IPS-20b (cell line): ENCODE measurements around the gene MAP4K2.

Experiments used
- H3K27ac ChIP-seq: one replicate; pipeline ENCODE4 v1.5.1; 2013; ENCODE audit warnings: low read length
- H3K27me3 ChIP-seq: 2 replicates; pipeline ENCODE4 v1.6.1; 2013; ENCODE audit warnings: mild to moderate bottlenecking, low read length, inconsistent platforms; ENCODE audit not compliant: insufficient read depth
- H3K36me3 ChIP-seq: 2 replicates; pipeline ENCODE4 v1.6.1; 2013; ENCODE audit warnings: low read depth, mild to moderate bottlenecking, inconsistent platforms, low read length, moderate library complexity; ENCODE audit not compliant: insufficient read depth
- H3K4me1 ChIP-seq: 2 replicates; pipeline ENCODE4 v1.6.1; 2013; ENCODE audit warnings: mild to moderate bottlenecking, control low read depth, inconsistent platforms, low read length, moderate library complexity; ENCODE audit not compliant: insufficient read depth
- H3K4me3 ChIP-seq: 2 replicates; pipeline ENCODE4 v1.5.1; 2013; ENCODE audit warnings: mild to moderate bottlenecking, low read length, inconsistent platforms
- H3K9ac ChIP-seq: 2 replicates; pipeline ENCODE4 v1.6.1; 2013; ENCODE audit warnings: low read depth, mild to moderate bottlenecking, inconsistent platforms, low read length, moderate library complexity
- H3K9me3 ChIP-seq: 2 replicates; pipeline ENCODE4 v1.6.1; 2013; ENCODE audit warnings: mild to moderate bottlenecking, low read depth, low read length, inconsistent platforms; ENCODE audit not compliant: insufficient read depth

Gene MAP4K2

GRCh38 chr11:64753380-64754123, 49.5 kb downstream of the MAP4K2 start:
- no peaks in the 10 kb centered on the region for H3K9me3 ChIP-seq

DNA sequence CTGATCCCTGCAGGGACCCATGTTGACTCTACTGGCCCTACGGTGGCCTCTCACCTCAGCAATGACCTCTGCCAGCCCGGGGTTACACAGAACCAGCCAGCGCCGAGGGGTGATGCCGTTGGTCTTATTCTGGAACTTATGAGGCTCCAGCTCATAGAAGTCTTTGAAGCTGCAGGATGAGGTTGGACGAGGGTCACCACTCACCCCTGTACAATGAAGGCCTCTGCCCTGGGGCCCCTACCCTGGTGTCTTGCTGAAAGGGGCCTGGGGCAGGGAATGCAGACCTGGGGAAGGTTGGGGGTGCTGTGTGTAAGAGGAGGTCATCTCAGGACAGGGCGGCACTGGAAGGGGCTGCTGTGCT, 50.0 kb downstream of the MAP4K2 start:
- no peaks in the 10 kb centered on the region for H3K4me1 ChIP-seq
- no peak overlapping the region for H3K9ac ChIP-seq
- H3K4me3 ChIP-seq: no peak overlapping the region
- no peaks in the 10 kb centered on the region for H3K9me3 ChIP-seq
- H3K36me3 ChIP-seq: no peaks in the 10 kb centered on the region
- H3K27me3 ChIP-seq: no peaks in the 10 kb centered on the region
- H3K27ac ChIP-seq: no peak overlapping the region

More at GRCh38 chr11:64753380-64754123, 49.5 kb downstream of the MAP4K2 start:
- H3K9ac ChIP-seq: no peak overlapping the region
- H3K36me3 ChIP-seq: no peaks in the 10 kb centered on the region
- H3K27me3 ChIP-seq: no peaks in the 10 kb centered on the region
- no peak overlapping the region for H3K4me3 ChIP-seq
- no peak overlapping the region for H3K27ac ChIP-seq
- H3K4me1 ChIP-seq: no peaks in the 10 kb centered on the region

GRCh38 chr11:64752175-64752970, 50.6 kb downstream of the MAP4K2 start:
- Histone ChIP-seq H3K36me3 (no peaks in the 10 kb centered on the region), H3K27ac (no peak overlapping the region), H3K27me3 (no peaks in the 10 kb centered on the region), H3K4me3 (no peak overlapping the region), H3K9me3 (no peaks in the 10 kb centered on the region), H3K9ac (no peak overlapping the region), H3K4me1 (no peaks in the 10 kb centered on the region)

DNA sequence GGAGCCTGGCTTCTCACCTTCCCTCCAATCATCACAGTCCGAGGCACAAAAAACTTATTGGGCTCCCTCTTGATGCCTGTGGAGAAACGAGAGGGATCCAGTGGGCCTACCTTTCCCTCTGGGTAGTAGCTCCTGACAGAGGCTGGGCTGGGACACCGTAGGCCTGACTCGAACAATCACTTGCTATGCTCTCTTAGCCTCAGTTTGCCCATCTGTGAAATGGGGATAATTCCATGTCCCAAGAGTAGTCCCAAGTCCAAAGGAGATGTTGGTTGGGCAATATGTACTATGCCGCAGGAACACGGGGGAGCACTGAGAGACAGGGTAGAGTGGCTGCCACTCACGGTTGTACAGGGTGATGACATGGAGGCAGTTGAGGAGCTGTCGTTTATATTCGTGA, 51.4 kb downstream of the MAP4K2 start:
- Histone ChIP-seq H3K4me1 (no peaks in the 10 kb centered on the region), H3K9ac (no peak overlapping the region), H3K27me3 (peaks cover 4% of the 10 kb centered on the region; the same call in 1 of the 2 replicates), H3K36me3 (no peaks in the 10 kb centered on the region), H3K9me3 (no peaks in the 10 kb centered on the region), H3K27ac (no peak overlapping the region), H3K4me3 (no peak overlapping the region)

DNA sequence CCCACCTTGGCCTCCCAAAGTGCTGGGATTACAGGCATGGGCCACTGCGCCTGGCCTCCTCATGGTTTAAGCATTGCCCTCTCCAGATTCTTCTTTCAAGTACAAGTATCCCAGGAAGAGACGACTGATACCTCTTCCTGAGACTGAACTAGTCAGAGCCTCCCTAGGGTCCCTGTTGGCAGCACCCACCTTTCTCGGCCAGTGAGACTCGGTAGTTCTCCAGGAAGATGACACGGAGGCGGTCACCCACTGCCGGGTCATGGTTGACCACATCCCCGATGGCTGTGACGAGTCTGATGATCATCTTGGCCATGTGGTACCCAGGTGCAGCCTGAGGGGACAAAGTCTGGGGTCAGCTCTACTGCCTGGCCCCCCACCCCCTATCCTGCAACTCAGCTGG, 51.9 kb downstream of the MAP4K2 start:
- H3K36me3 ChIP-seq: no peaks in the 10 kb centered on the region
- no peaks in the 10 kb centered on the region for H3K4me1 ChIP-seq
- peaks cover 8% of the 10 kb centered on the region; the same call in 1 of the 2 replicates for H3K27me3 ChIP-seq
- H3K4me3 ChIP-seq: no peak overlapping the region
- H3K9ac ChIP-seq: no peak overlapping the region
- no peaks in the 10 kb centered on the region for H3K9me3 ChIP-seq
- no peak overlapping the region for H3K27ac ChIP-seq

- Histone ChIP-seq H3K9ac (no peak overlapping the region), H3K9me3 (no peaks in the 10 kb centered on the region), H3K27me3 (peaks cover 11% of the 10 kb centered on the region; the same call in 1 of the 2 replicates), H3K4me1 (no peaks in the 10 kb centered on the region), H3K4me3 (no peak overlapping the region), H3K27ac (no peak overlapping the region), H3K36me3 (no peaks in the 10 kb centered on the region)
These were observed 52.5 kb downstream of the MAP4K2 start for GRCh38 chr11:64750361-64751054.

DNA sequence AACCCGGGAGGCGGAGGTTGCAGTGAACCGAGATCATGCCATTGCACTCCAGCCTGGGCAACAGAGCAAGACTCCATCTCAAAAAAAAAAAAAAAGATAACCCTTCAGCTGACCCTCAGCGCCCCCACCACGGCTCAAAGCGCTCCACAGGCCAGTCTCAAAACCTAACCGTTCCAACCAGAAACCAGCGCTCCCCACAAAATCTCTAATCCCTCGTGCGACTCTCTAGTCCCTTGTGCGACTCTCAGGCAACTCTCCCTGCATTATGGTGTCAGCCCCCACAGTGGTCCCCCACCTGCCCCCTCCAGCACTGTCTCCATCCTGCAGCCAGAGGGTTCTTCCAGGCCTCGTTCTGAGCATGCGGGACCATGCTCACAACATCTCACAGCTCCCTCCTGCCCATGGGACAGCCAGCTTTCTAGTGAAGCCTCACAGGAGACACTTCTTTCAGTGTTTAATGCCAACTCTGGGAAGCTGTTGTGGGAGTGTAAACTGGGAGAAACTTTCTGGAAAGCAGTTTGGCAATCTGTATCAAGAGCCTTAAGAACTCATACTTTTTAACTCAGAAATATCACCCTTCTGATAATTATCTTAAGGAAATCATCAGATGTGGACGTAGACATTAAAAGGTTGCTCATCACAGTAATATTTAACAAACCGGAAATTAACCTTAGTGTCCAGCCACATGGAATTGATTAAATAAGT, 54.9 kb downstream of the MAP4K2 start:
- no peaks in the 10 kb centered on the region for H3K36me3 ChIP-seq
- H3K27me3 ChIP-seq: peaks cover 30% of the 10 kb centered on the region
- H3K9me3 ChIP-seq: no peaks in the 10 kb centered on the region
- no peak overlapping the region for H3K4me3 ChIP-seq
- H3K27ac ChIP-seq: no peak overlapping the region
- H3K9ac ChIP-seq: no peak overlapping the region
- no peaks in the 10 kb centered on the region; the same call in 1 of the 2 replicates for H3K4me1 ChIP-seq

DNA sequence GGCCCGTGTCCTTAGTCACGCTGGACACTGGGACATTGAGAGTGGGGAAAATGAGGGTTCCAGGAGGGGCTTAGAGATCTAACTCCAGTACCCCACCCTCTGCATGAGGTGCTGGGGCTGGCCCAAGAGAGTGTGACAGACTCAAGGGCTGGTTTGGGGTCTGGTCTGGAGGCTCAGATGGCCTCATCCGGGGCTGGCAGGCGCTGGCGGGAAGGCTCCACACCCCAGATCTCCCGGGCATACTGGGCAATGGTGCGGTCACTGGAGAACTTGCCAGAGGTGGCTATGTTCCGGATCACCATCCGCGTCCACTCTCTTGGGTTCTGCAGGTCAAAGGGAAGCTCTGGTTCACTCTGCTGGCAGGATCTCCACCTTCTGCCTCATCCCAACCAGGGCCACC, 56.5 kb downstream of the MAP4K2 start:
- Histone ChIP-seq H3K9me3 (no peaks in the 10 kb centered on the region), H3K9ac (no peak overlapping the region), H3K27me3 (peaks cover 46% of the 10 kb centered on the region), H3K36me3 (no peaks in the 10 kb centered on the region), H3K4me3 (peak overlapping the region; percentile 79; the same call in 1 of the 2 replicates), H3K4me1 (peaks cover 7% of the 10 kb centered on the region; the same call in 1 of the 2 replicates), H3K27ac (no peak overlapping the region)

DNA sequence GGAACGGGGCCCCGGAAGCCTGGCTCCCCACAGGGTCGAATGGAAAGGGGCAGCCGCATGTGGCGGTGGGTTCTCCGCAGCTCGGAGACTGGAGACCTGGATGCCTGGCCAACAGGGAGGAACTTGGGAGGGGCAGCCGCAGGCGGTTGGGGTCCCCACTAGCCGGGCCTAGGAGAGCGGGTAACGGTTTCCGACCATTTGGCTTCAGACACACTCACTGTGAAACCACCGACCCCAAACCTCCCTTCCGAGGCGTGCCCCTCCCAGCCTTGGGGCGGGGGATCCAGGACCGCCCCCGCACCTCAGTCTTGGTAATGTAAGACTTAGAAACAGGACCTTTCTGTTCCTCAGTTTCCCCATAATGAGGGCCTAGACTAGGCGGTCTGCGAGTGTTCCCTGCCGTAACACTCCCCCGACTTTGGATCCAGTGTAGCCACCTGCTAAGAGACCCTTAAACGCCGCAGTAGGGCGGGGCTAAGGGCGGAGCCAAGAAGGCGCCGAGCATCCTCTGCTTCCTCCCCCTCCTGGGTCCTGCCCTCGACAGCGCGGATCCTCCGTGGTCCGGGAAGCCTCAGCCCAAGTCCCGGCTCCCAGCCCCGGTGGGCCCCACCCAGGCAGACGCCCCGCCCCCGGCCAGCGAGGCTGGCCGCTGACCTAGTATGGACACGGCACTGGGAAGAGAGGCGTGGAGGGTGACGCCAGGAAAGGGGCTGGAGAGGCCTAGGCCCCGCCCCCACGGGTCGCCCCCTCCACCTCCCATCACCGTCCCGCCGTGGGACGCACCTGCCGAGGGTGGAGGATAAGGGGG, 57.3 kb downstream of the MAP4K2 start:
- H3K27me3 ChIP-seq: peaks cover 54% of the 10 kb centered on the region
- H3K4me1 ChIP-seq: peaks cover 10% of the 10 kb centered on the region; the same call in 1 of the 2 replicates
- H3K4me3 ChIP-seq: peak overlapping the region; percentile 79
- H3K9ac ChIP-seq: peak overlapping the region; percentile 67; the same call in 1 of the 2 replicates
- H3K27ac ChIP-seq: no peak overlapping the region
- H3K9me3 ChIP-seq: no peaks in the 10 kb centered on the region
- no peaks in the 10 kb centered on the region for H3K36me3 ChIP-seq

GRCh38 chr11:64745189-64745520, 57.9 kb downstream of the MAP4K2 start:
- no peaks in the 10 kb centered on the region for H3K36me3 ChIP-seq
- H3K9ac ChIP-seq: peak overlapping the region; percentile 67; the same call in 1 of the 2 replicates
- H3K27me3 ChIP-seq: peaks cover 60% of the 10 kb centered on the region
- peak overlapping the region; percentile 79 for H3K4me3 ChIP-seq
- H3K9me3 ChIP-seq: no peaks in the 10 kb centered on the region
- no peak overlapping the region for H3K27ac ChIP-seq
- peaks cover 10% of the 10 kb centered on the region; the same call in 1 of the 2 replicates for H3K4me1 ChIP-seq
